HepG2 (cell line): ENCODE data around the gene SNPH. TPM values are rescaled to one million over a fixed set of nuclear protein-coding genes. Genes with fewer than 3 reads are reported as not detected.

Source experiments
- ATM ChIP-seq: fragments of 450-650 bp; IDR thresholded peaks from 2 replicates; pipeline ENCODE4 v1.7.1; 2017; ENCODE audit warnings: mild to moderate bottlenecking, borderline replicate concordance
- IKZF1 ChIP-seq: fragments of 450-650 bp; IDR thresholded peaks from 2 replicates; pipeline ENCODE4 v1.7.1; 2016
- KLF6 ChIP-seq: IDR thresholded peaks from 2 replicates; pipeline ENCODE4 v1.8.0; 2016; ENCODE audit warnings: missing biosample characterization, missing genetic modification reagents
- LCORL ChIP-seq, 2 experiments: fragments of 450-650 bp in 1 of 2; sonication (generic) in 1 of 2; formaldehyde crosslinking in 1 of 2; IDR thresholded peaks; 2 replicates each; pipeline versions ENCODE4 v1.5.0 to v1.6.1; 2017 to 2020; ENCODE audit warnings: antibody characterized with exemption in 1 of 2, missing genetic modification reagents in 1 of 2
- NONO ChIP-seq, 2 experiments: fragments of 450-650 bp in 1 of 2; sonication (generic) in 1 of 2; formaldehyde crosslinking in 1 of 2; IDR thresholded peaks in 1 of 2; conservative IDR thresholded peaks in 1 of 2; 2 replicates each; pipeline versions ENCODE4 v1.6.1 to v1.8.0; 2017 to 2022; ENCODE audit warnings: mild to moderate bottlenecking in 1 of 2, missing genetic modification reagents in 1 of 2, moderate library complexity in 1 of 2
- PHF8 ChIP-seq: sonication (generic); formaldehyde crosslinking; IDR thresholded peaks from 2 replicates; pipeline ENCODE4 v1.5.0; 2020; ENCODE audit warnings: missing genetic modification reagents
- SMAD3 ChIP-seq: sonication (generic); formaldehyde crosslinking; IDR thresholded peaks from 2 replicates; pipeline ENCODE4 v1.4.0; 2020; ENCODE audit warnings: missing genetic modification reagents
- ZFP41 ChIP-seq: sonication (generic); formaldehyde crosslinking; IDR thresholded peaks from 2 replicates; pipeline ENCODE4 v1.4.0; 2020; ENCODE audit warnings: mild to moderate bottlenecking, missing genetic modification reagents, borderline replicate concordance
- ZNF160 ChIP-seq: sonication (generic); formaldehyde crosslinking; IDR thresholded peaks from 2 replicates; pipeline ENCODE4 v1.8.0; 2022; ENCODE audit warnings: mild to moderate bottlenecking, inconsistent platforms, missing genetic modification reagents
- ZNF33B ChIP-seq: sonication (generic); formaldehyde crosslinking; IDR thresholded peaks from 2 replicates; pipeline ENCODE4 v1.5.1; 2020; ENCODE audit warnings: mild to moderate bottlenecking, missing genetic modification reagents
- ZNF441 ChIP-seq: sonication (generic); formaldehyde crosslinking; IDR thresholded peaks from 2 replicates; pipeline ENCODE4 v1.7.0; 2021; ENCODE audit warnings: missing genetic modification reagents, borderline replicate concordance
- ZNF557 ChIP-seq: sonication (generic); formaldehyde crosslinking; IDR thresholded peaks from 2 replicates; pipeline ENCODE4 v1.4.0; 2020; ENCODE audit warnings: missing genetic modification reagents
- ZNF607 ChIP-seq: sonication (generic); formaldehyde crosslinking; IDR thresholded peaks from 2 replicates; pipeline ENCODE4 v1.5.1; 2020; ENCODE audit warnings: missing genetic modification reagents, mild to moderate bottlenecking, borderline replicate concordance
- ZNF652 ChIP-seq: IDR thresholded peaks from 2 replicates; pipeline ENCODE4 v1.6.1; 2016; ENCODE audit warnings: low read depth, borderline replicate concordance
- ZNF780A ChIP-seq: sonication (generic); formaldehyde crosslinking; IDR thresholded peaks from 2 replicates; pipeline ENCODE4 v1.8.0; 2022; ENCODE audit warnings: mild to moderate bottlenecking, missing genetic modification reagents, moderate library complexity
- ZNF782 ChIP-seq: sonication (generic); formaldehyde crosslinking; IDR thresholded peaks from 2 replicates; pipeline ENCODE4 v1.4.0; 2020; ENCODE audit warnings: missing genetic modification reagents, mild to moderate bottlenecking, borderline replicate concordance
- ZSCAN21 ChIP-seq: sonication (generic); formaldehyde crosslinking; IDR thresholded peaks from 2 replicates; pipeline ENCODE4 v1.8.0; 2022; ENCODE audit warnings: mild to moderate bottlenecking, missing genetic modification reagents, moderate library complexity, borderline replicate concordance
- polyA plus RNA-seq, 8 experiments: library from polyadenylated mRNA; depleted of rRNA in 3 of 8; stranded (reverse) in 7 of 8; unstranded in 1 of 8; fragments of >200 nt; fragmentation: Illumina TruSeq in 4 of 8; extraction: Trizol in 4 of 8; gene quantifications; 2 replicates each; pipeline versions ENCODE4 v1.2.1 to v1.2.3, GENCODE V29; 2011 to 2016; ENCODE audit warnings: low read depth in 4 of 8, missing spikeins in 1 of 8, mixed read lengths in 1 of 8; ENCODE audit not compliant: insufficient read depth in 1 of 8
- total RNA-seq, 5 experiments: library from RNA; depleted of rRNA; stranded (reverse); fragments of >200 nt; fragmentation: Illumina TruSeq; extraction: Trizol; gene quantifications; 2 replicates each; pipeline ENCODE4 v1.2.3, GENCODE V29; 2016; ENCODE audit warnings: low read depth in 1 of 5
- TF ChIP-seq, protein P1 (sequence below): sonication (generic); formaldehyde crosslinking; IDR thresholded peaks from 2 replicates; pipeline ENCODE4 v1.4.0; 2020; ENCODE audit warnings: mild to moderate bottlenecking, missing genetic modification reagents
- TF ChIP-seq, protein P2 (sequence below): sonication (generic); formaldehyde crosslinking; IDR thresholded peaks from 2 replicates; pipeline ENCODE4 v1.8.0; 2022; ENCODE audit warnings: missing genetic modification reagents, mild to moderate bottlenecking, borderline replicate concordance
- TF ChIP-seq, protein P3 (sequence below): IDR thresholded peaks from 2 replicates; pipeline ENCODE4 v1.6.1; 2016
- TF ChIP-seq, protein P4 (sequence below): sonication (generic); formaldehyde crosslinking; IDR thresholded peaks from 2 replicates; pipeline ENCODE4 v1.5.0; 2020; ENCODE audit warnings: missing genetic modification reagents

Gene SNPH
- total and polyA plus RNA-seq, 2 of the 13 experiments (the other 11 are each of a cell fraction or from before 2014, with no cell fraction given), result 0.09 TPM; not detected in 1

DNA sequence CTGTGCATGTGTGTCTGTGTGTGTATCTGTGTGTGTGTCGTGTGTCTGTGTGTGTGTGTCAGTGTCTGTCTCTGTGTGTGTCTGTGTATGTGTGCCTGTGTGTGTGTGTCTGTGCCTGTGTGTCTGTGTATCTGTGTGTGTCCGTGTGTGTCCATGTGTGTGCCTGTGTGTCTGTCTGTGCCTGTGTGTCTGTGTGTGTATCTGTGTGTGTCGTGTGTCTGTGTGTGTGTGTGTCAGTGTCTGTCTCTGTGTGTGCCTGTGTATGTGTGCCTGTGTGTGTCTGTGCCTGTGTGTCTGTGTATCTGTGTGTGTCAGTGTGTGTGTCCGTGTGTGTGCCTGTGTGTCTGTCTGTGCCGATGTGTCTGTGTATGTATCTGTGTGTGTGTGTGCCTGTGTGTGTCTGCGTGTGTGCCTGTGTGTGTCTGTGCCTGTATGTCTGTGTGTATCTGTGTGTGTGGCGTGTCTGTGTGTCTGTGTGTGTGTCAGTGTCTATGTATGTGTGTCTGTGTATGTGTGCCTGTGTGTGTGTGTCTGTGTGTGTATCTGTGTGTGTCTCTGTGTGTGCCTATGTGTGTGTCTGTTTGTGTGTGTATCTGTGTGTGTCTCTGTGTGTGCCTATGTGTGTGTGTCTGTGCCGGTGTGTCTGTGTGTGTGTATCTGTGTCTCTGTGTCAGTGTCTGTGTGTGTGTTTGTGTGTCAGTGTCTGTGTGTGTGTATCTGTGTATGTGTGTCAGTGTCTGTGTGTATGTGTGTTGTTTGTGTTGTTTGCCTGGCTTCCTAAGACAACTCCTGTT, 11.6 kb downstream of the SNPH start (continued):
- TF ChIP-seq, protein P1, sequence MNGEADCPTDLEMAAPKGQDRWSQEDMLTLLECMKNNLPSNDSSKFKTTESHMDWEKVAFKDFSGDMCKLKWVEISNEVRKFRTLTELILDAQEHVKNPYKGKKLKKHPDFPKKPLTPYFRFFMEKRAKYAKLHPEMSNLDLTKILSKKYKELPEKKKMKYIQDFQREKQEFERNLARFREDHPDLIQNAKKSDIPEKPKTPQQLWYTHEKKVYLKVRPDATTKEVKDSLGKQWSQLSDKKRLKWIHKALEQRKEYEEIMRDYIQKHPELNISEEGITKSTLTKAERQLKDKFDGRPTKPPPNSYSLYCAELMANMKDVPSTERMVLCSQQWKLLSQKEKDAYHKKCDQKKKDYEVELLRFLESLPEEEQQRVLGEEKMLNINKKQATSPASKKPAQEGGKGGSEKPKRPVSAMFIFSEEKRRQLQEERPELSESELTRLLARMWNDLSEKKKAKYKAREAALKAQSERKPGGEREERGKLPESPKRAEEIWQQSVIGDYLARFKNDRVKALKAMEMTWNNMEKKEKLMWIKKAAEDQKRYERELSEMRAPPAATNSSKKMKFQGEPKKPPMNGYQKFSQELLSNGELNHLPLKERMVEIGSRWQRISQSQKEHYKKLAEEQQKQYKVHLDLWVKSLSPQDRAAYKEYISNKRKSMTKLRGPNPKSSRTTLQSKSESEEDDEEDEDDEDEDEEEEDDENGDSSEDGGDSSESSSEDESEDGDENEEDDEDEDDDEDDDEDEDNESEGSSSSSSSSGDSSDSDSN, result no peak
- TF ChIP-seq KLF6 (CRISPR knock-in tag) (no peak), ZNF782 (CRISPR knock-in tag) (no peak), ZNF652 (no peak), ZNF33B (no peak), ZNF160 (CRISPR knock-in tag) (no peak), ZNF557 (CRISPR knock-in tag) (no peak), ZNF780A (CRISPR knock-in tag) (no peak), LCORL (IDR thresholded peaks at IDR 0.05) (peak; percentile 45), LCORL (CRISPR knock-in tag; IDR thresholded peaks at IDR 0.05) (no peak), SMAD3 (no peak), NONO (IDR thresholded peaks at IDR 0.05) (peak; percentile 92; the same call in 1 of the 2 replicates), NONO (CRISPR knock-in tag; conservative IDR thresholded peaks at IDR 0.05) (no peak), IKZF1 (peak; percentile 66; the same call in 1 of the 2 replicates), PHF8 (CRISPR knock-in tag) (no peak), ZSCAN21 (CRISPR knock-in tag) (no peak), ZNF607 (CRISPR knock-in tag) (no peak), ZFP41 (no peak), ATM (0 out of 2 replicates have a peak, but pooled peaks have one; percentile 19), ZNF441 (no peak)
- TF ChIP-seq, protein P2, sequence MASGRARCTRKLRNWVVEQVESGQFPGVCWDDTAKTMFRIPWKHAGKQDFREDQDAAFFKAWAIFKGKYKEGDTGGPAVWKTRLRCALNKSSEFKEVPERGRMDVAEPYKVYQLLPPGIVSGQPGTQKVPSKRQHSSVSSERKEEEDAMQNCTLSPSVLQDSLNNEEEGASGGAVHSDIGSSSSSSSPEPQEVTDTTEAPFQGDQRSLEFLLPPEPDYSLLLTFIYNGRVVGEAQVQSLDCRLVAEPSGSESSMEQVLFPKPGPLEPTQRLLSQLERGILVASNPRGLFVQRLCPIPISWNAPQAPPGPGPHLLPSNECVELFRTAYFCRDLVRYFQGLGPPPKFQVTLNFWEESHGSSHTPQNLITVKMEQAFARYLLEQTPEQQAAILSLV (CRISPR knock-in tag), result no peak
- TF ChIP-seq, protein P3, sequence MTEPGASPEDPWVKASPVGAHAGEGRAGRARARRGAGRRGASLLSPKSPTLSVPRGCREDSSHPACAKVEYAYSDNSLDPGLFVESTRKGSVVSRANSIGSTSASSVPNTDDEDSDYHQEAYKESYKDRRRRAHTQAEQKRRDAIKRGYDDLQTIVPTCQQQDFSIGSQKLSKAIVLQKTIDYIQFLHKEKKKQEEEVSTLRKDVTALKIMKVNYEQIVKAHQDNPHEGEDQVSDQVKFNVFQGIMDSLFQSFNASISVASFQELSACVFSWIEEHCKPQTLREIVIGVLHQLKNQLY (CRISPR knock-in tag), result no peak
- TF ChIP-seq, protein P4, sequence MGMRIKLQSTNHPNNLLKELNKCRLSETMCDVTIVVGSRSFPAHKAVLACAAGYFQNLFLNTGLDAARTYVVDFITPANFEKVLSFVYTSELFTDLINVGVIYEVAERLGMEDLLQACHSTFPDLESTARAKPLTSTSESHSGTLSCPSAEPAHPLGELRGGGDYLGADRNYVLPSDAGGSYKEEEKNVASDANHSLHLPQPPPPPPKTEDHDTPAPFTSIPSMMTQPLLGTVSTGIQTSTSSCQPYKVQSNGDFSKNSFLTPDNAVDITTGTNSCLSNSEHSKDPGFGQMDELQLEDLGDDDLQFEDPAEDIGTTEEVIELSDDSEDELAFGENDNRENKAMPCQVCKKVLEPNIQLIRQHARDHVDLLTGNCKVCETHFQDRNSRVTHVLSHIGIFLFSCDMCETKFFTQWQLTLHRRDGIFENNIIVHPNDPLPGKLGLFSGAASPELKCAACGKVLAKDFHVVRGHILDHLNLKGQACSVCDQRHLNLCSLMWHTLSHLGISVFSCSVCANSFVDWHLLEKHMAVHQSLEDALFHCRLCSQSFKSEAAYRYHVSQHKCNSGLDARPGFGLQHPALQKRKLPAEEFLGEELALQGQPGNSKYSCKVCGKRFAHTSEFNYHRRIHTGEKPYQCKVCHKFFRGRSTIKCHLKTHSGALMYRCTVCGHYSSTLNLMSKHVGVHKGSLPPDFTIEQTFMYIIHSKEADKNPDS, result no peak
